IMR-90 (cell line): Measurements from ENCODE around the gene RGS7BP.

ENCODE experiments used
- MAZ ChIP-seq: IDR thresholded peaks from 2 replicates; pipeline ENCODE4 v1.6.1; 2012; ENCODE audit warnings: low read depth, mild to moderate bottlenecking, low read length, improper control_type of control experiment, moderate library complexity, borderline replicate concordance
- POLR2A ChIP-seq: IDR thresholded peaks from 2 replicates; pipeline ENCODE4 v1.6.1; 2012; ENCODE audit warnings: mild to moderate bottlenecking, low read depth, low read length
- RFX5 ChIP-seq: IDR thresholded peaks from 2 replicates; pipeline ENCODE4 v1.8.0; 2012; ENCODE audit warnings: low read depth, mild to moderate bottlenecking, low read length, moderate library complexity
- TF ChIP-seq, protein P1 (sequence below): fragments of 150-350 bp; IDR thresholded peaks from 2 replicates; pipeline ENCODE4 v1.6.1; 2017; ENCODE audit warnings: mild to moderate bottlenecking, antibody characterized with exemption, low read length, low read depth
- TF ChIP-seq, protein P2 (sequence below): conservative IDR thresholded peaks from 2 replicates; pipeline ENCODE4 v1.5.1; 2012; ENCODE audit warnings: mild to moderate bottlenecking, low read depth, low read length, improper control_type of control experiment

DNA sequence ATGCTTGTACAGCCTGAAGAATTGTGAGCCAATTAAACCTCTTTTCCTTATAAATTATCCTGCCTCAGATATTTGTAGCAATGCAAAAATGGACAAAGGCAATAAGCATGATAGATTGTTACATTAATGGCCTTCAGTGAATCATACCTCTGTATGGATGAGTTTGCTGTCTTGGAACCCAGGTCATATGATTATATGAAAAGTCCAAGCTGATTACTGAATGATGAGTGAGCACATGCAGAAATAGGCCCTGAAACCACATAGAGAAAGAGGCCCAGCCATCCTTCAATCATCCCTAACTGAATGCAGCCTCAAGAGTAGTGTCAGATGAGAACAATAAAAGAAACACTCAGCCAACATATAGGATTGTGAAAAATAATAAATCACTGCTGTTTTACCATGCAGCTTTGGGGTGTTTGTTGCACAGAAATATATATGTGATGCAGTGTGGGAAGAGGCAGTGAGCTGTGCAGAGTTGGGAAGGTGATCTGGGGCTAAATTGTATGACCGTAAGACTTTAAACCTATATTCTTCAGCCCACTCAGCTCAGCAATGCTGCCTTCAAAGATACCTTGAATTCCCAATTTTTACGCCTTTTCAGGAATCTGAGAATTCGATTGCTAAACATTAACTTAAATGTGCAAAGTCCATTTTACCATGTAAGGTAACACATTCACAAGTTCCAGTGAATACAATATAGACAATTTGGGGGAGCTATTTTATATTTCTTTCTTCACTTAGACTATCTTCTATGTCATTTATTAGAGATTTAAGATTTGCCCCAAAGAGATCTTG lies 148.1 kb downstream of the RGS7BP start:
- TF ChIP-seq, protein P1, sequence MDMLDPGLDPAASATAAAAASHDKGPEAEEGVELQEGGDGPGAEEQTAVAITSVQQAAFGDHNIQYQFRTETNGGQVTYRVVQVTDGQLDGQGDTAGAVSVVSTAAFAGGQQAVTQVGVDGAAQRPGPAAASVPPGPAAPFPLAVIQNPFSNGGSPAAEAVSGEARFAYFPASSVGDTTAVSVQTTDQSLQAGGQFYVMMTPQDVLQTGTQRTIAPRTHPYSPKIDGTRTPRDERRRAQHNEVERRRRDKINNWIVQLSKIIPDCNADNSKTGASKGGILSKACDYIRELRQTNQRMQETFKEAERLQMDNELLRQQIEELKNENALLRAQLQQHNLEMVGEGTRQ = no peak
- TF ChIP-seq RFX5 (no peak), POLR2A (no peak), MAZ (no peak)
- TF ChIP-seq, protein P2, sequence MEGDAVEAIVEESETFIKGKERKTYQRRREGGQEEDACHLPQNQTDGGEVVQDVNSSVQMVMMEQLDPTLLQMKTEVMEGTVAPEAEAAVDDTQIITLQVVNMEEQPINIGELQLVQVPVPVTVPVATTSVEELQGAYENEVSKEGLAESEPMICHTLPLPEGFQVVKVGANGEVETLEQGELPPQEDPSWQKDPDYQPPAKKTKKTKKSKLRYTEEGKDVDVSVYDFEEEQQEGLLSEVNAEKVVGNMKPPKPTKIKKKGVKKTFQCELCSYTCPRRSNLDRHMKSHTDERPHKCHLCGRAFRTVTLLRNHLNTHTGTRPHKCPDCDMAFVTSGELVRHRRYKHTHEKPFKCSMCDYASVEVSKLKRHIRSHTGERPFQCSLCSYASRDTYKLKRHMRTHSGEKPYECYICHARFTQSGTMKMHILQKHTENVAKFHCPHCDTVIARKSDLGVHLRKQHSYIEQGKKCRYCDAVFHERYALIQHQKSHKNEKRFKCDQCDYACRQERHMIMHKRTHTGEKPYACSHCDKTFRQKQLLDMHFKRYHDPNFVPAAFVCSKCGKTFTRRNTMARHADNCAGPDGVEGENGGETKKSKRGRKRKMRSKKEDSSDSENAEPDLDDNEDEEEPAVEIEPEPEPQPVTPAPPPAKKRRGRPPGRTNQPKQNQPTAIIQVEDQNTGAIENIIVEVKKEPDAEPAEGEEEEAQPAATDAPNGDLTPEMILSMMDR = no peak
